Loucy (cell line): ENCODE measurements around the gene PCK1.

Experiments
- H2AFZ ChIP-seq: fragments of 200-600 bp; sonication (generic); 2 replicates; pipeline ENCODE4 v1.6.0; 2016; ENCODE audit warnings: antibody characterized with exemption, mild to moderate bottlenecking, low read length, moderate library complexity
- H3F3A ChIP-seq: fragments of 200-600 bp; 2 replicates; pipeline ENCODE4 v1.6.0; 2016; ENCODE audit warnings: antibody characterized with exemption, low read depth, mild to moderate bottlenecking
- H3K27me3 ChIP-seq: fragments of 200-600 bp; sonication (generic); 2 replicates; pipeline ENCODE4 v1.6.1; 2014; ENCODE audit warnings: low read length, mild to moderate bottlenecking; ENCODE audit not compliant: insufficient read depth, poor library complexity, severe bottlenecking
- H3K36me3 ChIP-seq: fragments of 200-600 bp; sonication (generic); 2 replicates; pipeline ENCODE4 v1.6.1; 2016; ENCODE audit warnings: low read length; ENCODE audit not compliant: insufficient read depth
- H3K4me1 ChIP-seq: fragments of 200-600 bp; sonication (generic); 2 replicates; pipeline ENCODE4 v1.5.1; 2014; ENCODE audit warnings: low read length, mild to moderate bottlenecking; ENCODE audit not compliant: insufficient read depth, poor library complexity, severe bottlenecking
- H3K4me2 ChIP-seq: fragments of 200-600 bp; sonication (generic); 2 replicates; pipeline ENCODE4 v1.6.0; 2014; ENCODE audit warnings: antibody characterized with exemption, low read length, low read depth, mild to moderate bottlenecking; ENCODE audit not compliant: poor library complexity, severe bottlenecking
- H3K4me3 ChIP-seq: fragments of 200-600 bp; sonication (generic); 2 replicates; pipeline ENCODE4 v1.5.1; 2014; ENCODE audit warnings: low read length, mild to moderate bottlenecking, mixed read lengths; ENCODE audit not compliant: poor library complexity, severe bottlenecking
- H3K79me2 ChIP-seq: fragments of 200-600 bp; sonication (generic); 2 replicates; pipeline ENCODE4 v1.6.1; 2014; ENCODE audit warnings: low read length; ENCODE audit not compliant: insufficient read depth
- H3K9ac ChIP-seq: fragments of 200-600 bp; sonication (generic); 2 replicates; pipeline ENCODE4 v1.6.0; 2014; ENCODE audit warnings: mild to moderate bottlenecking, low read depth, low read length, moderate library complexity; ENCODE audit not compliant: poor library complexity, severe bottlenecking
- H3K9me2 ChIP-seq: fragments of 200-600 bp; sonication (generic); replicated peaks from 2 replicates; pipeline ENCODE4 v1.6.1; 2016; ENCODE audit warnings: low read depth, low read length, mixed read lengths
- H3K9me3 ChIP-seq: fragments of 200-600 bp; sonication (generic); 2 replicates; pipeline ENCODE4 v1.6.1; 2014; ENCODE audit warnings: mild to moderate bottlenecking, antibody characterized with exemption, low read length, low read depth; ENCODE audit not compliant: insufficient read depth
- H4K20me1 ChIP-seq: fragments of 200-600 bp; sonication (generic); 2 replicates; pipeline ENCODE4 v1.6.0; 2014; ENCODE audit warnings: antibody characterized with exemption, low read length, mild to moderate bottlenecking; ENCODE audit not compliant: insufficient read depth, poor library complexity, severe bottlenecking
- CTCF ChIP-seq: fragments of 200-600 bp; sonication (generic); conservative IDR thresholded peaks from 2 replicates; pipeline ENCODE4 v1.5.1; 2014; ENCODE audit warnings: mild to moderate bottlenecking, antibody characterized with exemption, low read length
- EZH2phosphoT487 ChIP-seq: fragments of 200-600 bp; IDR thresholded peaks from 2 replicates; pipeline ENCODE4 v1.6.1; 2018; ENCODE audit warnings: antibody characterized with exemption, mild to moderate bottlenecking, moderate library complexity, borderline replicate concordance

The PCK1 gene

DNA sequence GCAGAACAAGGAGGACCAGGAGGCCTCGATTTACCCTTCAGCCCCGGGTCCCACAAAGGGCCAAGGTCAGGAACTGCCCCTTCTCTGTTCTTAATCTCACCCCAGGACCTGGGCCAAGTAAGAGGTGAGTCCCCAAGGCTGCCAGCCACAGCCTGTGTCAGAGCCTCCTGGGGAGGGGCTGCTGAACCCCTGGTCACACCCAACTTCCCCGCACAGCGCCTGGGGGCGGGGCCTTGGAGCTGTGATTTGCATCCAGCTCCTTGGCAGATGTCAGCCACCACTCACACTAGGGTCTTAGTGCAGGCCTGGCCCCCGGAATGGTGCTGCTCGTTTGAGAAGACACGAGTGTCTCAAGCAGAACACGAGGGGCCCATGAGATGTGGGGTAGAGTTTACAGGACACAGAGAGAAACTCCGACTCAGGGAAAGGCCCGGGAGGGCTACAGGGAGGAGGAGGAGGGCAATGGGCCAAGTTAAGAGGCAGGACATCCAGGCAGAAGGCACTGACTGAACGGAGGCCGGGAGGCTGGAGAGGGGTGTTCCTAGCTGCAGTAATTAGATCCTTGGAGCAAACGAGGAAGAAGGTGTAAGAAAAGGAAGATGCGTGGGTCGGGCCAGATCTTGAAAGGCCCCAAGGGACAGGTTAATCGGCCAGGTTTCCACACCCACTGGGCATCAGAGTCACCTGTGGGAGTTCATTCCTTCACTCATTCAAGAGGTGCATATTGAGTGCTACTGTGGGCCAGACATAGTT, 32.4 kb downstream of the PCK1 start:
- no peak overlapping the region for H2AFZ ChIP-seq
- H3K9me2 ChIP-seq = no peaks in the 10 kb centered on the region
- no peaks in the 10 kb centered on the region for H3K4me1 ChIP-seq
- no peaks in the 10 kb centered on the region for H4K20me1 ChIP-seq
- H3K4me3 ChIP-seq = no peak overlapping the region
- H3K4me2 ChIP-seq = no peak overlapping the region
- no peaks in the 10 kb centered on the region for H3K27me3 ChIP-seq
- H3K36me3 ChIP-seq = no peaks in the 10 kb centered on the region
- H3K9me3 ChIP-seq = no peaks in the 10 kb centered on the region
- no peaks in the 10 kb centered on the region for H3K79me2 ChIP-seq
- H3F3A ChIP-seq = no peaks in the 10 kb centered on the region
- no peak overlapping the region for H3K9ac ChIP-seq
- TF ChIP-seq CTCF = no peak
- no peak for TF ChIP-seq EZH2phosphoT487

DNA sequence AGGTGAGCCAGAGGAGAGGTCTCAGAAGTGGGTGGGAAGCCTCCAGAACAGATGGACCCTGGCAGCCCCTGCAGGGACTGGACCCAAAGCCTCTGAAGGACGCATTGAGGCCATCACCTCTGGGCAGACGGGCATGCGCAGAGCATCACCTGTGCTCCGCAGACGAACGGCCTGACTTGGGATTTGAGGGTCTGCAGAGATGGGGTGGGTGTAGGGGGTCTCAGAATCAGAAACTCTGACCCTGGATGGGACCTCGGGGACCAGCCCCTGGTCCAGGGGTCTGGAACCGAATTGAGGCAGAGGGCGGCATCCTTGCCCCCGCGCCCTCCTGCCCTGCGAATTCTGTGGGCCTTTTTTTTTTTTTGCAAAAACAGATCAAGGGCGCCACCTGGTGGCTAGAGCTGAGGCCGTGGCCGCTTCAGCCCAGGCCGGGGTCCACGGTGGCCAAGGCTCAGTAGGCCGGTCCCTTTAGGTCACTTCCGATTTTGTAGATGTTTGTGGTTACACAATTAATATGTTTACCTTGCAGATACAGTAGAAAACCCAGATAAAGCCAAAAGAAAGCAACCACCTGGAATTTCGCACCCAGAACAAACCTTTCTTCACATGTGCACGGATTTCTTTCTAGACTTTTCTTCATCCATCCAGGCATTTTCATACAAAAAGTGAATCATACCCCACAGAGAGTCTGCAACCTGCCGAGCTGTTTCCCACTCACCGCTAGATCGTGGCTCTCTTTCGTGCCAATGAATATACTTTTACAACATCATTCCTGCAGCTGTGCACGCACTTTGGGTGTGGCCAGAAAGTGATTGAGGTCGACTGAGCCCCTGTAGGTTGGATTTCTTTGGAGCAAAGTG, 33.4 kb downstream of the PCK1 start:
- Histone ChIP-seq H3F3A (no peaks in the 10 kb centered on the region), H3K4me2 (no peak overlapping the region), H4K20me1 (no peaks in the 10 kb centered on the region), H3K9me2 (no peaks in the 10 kb centered on the region), H3K4me1 (no peaks in the 10 kb centered on the region), H3K9ac (no peak overlapping the region), H3K4me3 (no peak overlapping the region), H2AFZ (0 out of 2 replicates have a peak overlapping the region, but pooled peaks have one; percentile 2), H3K36me3 (no peaks in the 10 kb centered on the region), H3K79me2 (no peaks in the 10 kb centered on the region), H3K9me3 (no peaks in the 10 kb centered on the region), H3K27me3 (no peaks in the 10 kb centered on the region)
- TF ChIP-seq EZH2phosphoT487 = no peak
- TF ChIP-seq CTCF = peak; percentile 90

GRCh38 chr20:57595041-57596030, 34.4 kb downstream of the PCK1 start:
- no peaks in the 10 kb centered on the region for H3K4me1 ChIP-seq
- no peaks in the 10 kb centered on the region for H3K36me3 ChIP-seq
- no peak overlapping the region for H2AFZ ChIP-seq
- no peak overlapping the region for H3K9ac ChIP-seq
- no peaks in the 10 kb centered on the region for H3K27me3 ChIP-seq
- H3K79me2 ChIP-seq = no peaks in the 10 kb centered on the region
- H3K4me3 ChIP-seq = no peak overlapping the region
- no peaks in the 10 kb centered on the region for H3K9me2 ChIP-seq
- no peaks in the 10 kb centered on the region for H3K9me3 ChIP-seq
- no peak overlapping the region for H3K4me2 ChIP-seq
- no peaks in the 10 kb centered on the region for H3F3A ChIP-seq
- TF ChIP-seq EZH2phosphoT487 (no peak), CTCF (no peak)
- no peaks in the 10 kb centered on the region for H4K20me1 ChIP-seq
